NCI-H187 treated with DMSO at 0.1 percent for 48 hours (cell line): ENCODE data around the gene NAT10.
"Not testable (repeated sequence)": the region's sequence is repeated elsewhere in the genome, so short reads cannot be mapped to it uniquely, and the experiment has no call there.

Experiments used
- DNase-seq: peaks from one replicate; lab custom pipeline; 2025; lab: John Stamatoyannopoulos, UW

The NAT10 gene

DNA sequence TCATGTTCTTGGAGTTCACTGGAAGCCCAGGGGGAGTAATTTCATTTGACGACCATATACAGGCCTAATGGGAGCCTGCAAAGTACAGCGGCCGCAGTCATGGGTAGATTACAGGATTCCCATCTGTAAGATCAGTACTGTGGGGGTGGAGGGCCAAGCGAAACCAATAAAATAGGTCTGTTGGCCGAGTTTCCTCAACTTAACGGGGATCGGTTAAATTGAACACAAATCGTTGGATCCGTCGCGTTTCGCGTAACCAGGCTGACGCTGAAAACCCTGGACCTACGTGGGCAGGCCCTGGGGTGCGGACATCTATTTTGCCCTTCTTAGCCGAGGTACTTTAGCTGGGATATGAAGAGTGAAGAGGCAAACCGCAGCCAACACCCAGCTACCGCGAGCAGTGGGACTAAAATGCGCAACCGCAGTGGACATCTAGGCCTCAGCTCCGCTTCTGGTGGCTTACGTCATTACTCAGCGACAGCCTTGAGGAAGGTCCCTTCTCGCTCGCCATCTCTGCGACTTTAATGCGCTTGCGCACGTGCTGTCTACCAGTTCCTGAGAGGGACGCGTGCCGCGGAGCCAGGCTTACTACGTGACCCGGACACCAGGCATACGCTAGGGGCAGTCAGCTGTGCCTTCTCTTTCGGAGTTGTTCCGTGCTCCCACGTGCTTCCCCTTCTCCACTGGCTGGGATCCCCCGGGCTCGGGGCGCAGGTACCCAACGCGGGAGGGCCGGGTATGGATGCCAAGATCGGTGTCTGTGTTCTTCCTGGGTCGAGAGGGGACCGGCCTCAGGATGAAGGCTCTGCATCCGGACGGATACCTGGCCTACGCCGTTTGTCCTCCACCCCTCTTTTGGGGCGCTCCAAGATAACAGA lies at the start of gene NAT10:
Gene NAT10, plus strand, starts transcription at position 551 of the 878 bp plus-strand sequence. CDS start 2,597 bp downstream, outside the sequence.
- peak; percentile 95 for DNase-seq

DNA sequence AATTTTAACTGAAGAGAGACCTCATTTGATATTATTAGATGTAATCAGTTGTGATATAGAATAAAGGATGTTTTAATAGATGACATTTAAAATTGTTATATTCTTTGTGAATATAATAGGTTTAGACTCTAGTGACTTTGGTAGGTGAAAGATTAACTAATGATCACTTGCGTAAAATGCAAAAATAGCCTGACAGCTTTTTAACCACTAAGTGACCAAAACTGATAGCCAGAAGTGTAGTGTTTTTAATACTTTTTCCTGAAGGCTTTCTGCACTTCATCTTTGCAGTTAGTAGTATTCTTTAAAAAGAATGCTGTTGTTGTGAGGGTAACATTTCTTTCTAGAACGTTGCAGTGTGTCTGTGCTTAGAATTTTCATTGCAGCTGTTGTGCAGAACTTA lies 48.8 kb upstream of the NAT10 start:
- DNase-seq, result no peak

DNA sequence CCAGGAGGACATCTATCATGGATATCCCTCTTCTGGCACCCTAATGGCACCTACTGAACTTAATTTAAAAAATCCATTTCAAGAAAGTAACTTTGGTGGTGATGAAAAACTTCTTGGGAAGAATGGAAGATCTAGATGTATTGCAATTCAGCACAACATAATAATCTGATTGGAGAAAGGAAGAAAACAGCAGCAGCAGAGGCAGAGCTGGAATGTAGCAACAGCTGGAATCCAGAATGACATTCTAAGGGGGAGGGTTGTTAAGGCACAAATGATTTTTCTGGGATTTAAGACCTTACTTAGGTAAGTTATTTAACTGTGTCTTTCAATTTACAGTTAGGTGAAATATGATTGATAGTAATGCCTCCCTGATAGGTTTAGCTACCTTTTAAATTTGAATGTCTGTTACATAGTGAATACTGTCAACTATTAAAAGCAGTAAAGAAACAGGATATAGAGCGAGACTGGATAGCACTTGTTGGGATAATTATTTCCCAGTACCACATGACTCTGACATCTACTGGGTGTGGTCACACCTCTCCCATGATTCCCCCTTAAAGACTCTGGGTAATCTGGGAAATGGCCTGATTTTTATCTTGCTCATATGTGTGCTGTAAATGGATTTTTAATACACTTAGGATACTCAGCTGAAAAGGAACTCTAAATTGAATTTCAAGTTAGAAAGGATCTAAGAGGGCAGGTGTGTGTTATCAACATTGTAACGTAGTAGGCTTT lies 42.2 kb upstream of the NAT10 start:
- no peak for DNase-seq

DNA sequence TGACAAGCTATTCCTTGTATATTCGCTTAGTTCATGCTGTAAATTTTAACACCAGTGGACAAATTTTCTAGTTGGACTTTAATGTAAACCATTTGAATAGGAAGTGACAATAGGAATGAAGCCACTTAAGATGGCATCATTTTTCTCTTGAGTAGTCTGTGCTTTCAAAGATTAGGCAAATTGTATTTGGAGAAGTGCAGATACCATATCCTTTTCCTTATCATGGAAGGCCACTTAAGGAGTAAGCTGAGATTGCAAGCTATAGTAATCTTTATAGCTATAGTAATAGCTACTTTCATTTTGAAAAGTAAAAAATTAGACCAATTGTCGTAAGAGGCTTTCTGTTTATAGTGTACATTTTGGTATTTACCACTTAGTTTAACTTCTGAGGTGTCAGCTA lies 41.1 kb upstream of the NAT10 start:
- DNase-seq, result no peak

DNA sequence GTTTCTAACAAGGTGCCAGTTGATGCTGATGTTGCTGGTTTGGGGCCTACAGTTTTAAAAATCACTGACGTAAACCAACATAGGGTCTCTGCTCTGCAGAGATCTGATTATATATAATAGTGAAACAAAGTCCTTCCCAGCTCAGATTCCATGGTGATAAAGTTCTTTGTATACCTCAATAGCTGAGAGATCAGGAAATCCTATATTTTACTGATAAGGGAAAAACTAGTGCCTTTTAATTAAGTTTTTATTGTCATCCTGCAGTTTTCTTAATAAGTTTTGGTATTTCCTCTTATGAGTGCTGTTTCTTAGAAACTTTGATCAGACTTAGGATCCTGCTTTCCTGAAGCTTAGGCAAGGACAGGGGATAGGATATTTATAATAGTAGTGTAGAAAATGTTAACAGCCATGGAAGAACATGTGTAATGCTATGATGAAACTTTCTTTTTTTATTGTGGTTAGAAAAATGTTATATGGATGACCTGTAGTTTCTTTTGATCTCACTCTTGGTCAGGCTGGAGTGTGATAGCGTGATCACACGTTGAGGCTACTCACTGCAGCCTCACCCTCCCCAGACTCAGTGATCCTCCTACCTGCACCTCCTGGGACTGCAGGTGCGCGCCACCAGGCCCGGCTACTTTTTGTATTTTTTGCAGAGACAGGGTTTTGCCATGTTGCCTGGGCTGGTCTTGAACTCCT lies 39.8 kb upstream of the NAT10 start:
- DNase-seq, result no peak

DNA sequence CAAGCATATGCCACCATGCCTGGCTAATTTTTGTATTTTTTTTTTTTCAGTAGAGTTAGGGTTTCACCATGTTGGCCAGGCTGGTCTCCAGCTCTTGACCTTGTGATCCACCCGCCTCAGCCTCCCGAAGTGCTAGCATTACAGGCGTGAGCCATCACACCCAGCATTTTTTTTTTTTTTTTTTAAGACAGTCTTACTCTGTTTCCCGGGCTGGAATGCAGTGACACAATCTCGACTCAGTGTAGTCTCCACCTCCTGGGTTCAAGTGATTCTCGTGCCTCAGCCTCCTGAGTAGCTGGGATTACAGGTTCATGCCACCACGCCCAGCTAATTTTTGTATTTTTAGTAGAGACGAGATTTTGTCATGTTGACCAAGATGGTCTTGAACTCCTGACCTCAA lies 38.7 kb upstream of the NAT10 start:
- DNase-seq, result not testable (repeated sequence)

DNA sequence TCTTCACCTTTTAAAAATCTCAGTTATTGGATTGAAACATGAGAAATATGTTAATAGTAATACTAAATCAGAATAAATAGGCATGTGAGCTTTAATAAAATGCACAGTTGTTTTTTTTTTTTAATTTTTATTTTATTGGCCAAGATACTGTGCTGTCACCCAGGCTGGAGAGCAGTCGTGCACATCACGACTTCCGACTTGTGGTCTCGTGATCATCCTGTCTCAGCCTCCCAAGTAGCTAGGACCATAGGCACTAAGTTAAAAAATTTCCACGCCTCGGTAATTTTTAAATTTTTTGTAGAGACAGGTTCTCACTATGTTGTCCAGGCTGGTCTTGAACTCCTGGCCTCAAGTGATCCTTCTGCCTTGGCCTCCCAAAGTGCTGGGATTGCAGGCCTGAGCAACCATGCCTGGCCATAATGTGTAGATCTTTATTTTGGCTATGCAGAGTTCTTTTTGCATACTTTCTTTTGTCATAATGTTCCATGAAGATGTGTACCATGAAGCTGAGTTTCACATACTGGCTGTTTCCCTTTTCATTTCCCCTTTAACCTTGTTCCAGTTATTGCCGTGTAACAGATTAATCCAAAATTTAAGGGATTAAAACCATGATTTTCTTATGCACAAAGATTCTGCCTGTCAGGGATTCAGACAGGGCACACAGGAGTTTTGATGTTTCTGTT lies 37.9 kb upstream of the NAT10 start:
- no peak for DNase-seq

DNA sequence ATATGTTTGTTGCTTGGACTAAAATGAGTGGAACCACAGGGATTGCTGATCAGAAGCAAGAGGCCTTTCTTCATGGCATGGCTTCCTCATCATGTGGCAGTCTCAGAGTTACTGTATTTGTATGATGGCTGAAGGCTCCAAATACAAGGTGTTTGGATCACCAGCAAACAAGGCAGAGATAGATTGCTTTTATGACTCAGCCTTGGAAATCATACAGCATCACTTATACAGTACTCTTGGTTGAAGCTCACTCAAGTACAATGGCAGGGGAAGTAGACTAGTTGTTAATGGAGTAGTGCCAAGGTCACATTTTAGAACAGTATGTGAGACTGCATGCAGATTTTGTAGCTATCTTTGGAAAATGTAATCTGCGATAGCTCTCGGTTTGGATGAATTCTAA lies 37.3 kb upstream of the NAT10 start:
- no peak for DNase-seq

DNA sequence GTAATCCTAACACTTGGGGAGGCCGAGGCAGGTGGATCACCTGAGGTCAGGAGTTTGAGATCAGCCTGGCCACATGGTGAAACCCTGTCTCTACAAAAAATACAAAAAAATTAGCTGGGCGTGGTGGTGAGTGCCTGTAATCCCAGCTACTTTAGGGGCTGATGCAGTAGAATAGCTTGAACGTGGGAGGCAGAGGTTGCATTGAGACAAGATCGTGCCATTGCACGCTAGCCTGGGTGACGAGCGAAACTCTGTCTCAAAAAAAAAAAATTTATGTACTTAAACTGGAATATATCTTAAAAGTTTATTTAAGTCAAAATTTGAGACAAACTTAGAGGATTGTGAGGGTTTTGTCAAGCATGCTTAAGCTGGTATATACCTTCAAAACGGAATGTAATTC lies 34.1 kb upstream of the NAT10 start:
- not testable (repeated sequence) for DNase-seq

DNA sequence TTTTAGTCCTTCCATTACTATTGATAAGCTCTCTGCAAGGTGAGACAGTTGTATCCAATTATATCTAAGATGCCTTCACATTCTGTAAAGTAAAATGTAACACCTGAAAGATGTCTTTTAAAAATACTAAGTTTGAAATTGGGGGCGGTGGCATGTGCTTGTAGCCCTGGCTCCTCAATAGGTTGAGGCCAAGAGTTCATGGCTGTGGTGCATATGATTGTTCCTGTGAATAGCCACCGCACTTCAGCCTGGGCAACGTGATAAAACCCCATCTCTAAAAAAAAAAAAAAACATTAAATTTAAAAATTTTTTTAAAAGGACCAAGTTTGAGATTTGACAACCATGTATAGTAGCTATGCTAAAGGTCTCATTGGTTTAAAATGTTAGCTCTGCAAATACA lies 33.4 kb upstream of the NAT10 start:
- no peak for DNase-seq

DNA sequence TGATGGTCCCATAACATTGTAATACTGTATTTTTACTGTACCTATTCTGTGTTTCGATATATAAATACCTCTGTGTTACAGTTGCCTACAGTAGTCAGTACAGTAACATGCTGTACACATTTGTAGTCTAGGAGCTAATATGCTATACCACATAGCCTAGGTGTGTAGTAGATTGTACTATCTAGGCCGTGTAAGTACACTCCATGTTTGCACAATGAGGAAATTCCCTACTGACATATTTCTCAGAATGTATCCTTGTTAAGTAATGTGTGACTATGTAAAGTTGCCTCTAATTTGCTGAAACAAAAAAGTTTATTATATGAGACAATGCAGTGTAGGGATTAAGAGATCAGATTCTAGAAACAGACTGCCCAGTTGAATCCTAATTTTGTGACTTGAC lies 32.6 kb upstream of the NAT10 start:
- no peak for DNase-seq

DNA sequence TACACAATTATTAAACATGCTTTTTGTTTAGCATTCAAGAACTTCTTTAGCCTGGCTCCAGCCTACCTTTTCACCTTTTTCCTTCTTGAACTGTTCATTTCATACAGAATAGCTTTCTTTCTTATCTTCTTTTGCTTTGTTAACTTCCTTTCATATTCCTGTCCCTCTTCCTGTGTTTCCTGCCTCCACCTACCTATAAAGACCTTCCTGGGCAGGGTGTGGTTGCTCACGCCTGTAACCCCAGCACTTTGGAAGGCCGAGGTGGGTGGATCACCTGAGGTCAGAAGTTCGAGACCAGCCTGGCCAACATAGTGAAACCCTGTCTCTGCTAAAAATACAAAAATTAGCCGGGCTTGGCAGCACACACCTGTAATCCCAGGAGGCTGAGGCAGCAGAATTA lies 31.0 kb upstream of the NAT10 start:
- DNase-seq, result no peak

DNA sequence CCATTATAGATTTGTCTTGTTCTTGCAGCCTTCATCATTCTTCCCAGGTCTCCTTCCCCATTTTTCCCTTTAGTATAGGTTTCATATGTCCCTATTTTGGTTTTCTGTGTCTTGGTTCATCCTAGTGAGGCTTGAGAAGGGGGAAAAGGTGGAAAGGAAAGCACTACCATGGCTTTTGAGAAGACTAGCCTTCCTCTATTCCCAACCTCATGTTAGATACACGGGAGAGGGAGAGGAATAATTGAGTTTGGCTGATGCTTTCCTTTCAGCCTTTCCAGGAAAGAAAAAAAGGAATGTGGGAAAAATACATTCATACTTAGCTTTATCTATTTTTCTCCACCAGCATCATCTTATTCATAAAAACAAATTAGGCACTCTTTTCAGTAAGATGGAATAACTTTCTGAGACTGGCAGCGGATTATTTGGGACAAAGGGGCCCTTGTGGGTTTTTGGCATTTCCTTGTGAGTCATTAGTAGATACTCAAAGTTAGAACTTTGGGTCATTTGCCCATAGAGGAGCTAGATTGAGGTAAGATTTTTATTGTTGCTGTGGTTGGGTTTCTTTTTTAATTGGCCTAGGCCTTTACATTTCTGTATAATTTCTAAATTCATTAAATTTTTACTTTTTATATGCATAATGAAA lies 30.1 kb upstream of the NAT10 start:
- DNase-seq, result no peak

DNA sequence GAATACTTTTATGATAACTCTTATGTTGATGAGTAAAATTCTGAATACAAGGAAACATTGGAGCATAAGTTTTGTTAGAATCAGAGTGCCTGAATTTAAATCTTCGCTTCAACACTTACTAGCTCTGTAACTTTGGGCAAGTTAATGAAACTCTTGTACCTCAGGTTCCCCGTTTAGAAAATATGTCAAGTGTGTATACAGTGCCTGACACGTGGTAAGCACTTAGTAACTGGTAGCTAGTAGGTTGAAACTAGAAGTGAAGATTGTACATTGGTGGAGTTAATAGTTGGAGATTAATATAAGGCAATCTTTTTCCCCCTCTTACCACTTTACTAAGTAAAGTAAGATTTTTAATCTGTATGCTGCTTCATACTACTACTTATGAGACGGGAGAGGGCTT lies 24.8 kb upstream of the NAT10 start:
- DNase-seq, result no peak

DNA sequence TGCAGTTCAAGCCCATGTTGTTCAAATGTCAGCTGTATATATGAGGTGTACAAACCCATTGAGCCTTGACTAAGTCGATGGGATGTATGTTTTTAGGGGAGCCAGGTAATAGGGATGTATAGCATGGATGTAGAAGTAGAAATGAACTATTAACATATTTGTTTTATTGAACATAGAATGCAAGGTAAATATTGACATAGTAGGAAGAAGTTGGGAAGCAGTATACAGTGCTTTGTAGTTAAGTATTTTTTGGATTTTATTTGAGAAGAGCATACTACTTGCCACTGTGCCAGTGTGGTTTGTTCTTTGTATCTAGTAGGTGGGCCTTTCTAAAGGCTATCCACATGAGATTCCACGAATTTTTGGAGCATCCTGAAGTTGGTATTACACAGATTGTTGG lies 20.8 kb upstream of the NAT10 start:
- DNase-seq, result no peak

DNA sequence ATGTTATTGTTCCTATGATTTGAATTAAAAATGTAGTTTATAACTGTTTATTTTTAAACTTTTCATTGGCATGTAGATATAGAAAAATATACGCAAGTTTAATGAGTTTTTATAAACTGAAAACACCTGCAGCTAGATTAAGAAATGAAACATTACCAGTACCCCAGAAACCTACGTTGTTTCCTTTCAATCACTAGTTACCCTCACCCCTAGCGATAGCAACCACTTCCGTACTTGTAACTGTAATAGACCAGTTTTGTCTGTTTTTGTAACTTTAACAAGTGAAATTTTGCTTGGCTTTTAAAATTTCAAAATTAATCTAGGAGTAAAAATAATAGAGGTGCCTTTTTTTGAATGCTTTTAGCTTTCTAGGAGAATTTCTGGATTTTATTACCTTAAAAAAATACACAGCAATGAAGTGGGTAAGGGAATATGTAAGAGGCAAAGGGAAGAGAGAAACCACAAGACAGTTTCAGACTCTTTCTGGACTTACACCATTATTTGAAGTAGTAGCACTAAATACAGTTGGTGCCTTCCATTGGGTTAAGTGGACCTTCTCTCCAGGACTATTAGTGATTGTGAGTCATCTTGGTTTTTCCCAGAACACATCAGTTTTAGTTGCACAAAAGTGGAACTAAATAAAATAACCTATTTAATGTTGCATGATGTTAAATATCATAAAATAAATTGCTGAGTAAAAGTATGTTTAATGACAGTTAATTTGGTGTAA lies 18.7 kb upstream of the NAT10 start:
- DNase-seq, result no peak

DNA sequence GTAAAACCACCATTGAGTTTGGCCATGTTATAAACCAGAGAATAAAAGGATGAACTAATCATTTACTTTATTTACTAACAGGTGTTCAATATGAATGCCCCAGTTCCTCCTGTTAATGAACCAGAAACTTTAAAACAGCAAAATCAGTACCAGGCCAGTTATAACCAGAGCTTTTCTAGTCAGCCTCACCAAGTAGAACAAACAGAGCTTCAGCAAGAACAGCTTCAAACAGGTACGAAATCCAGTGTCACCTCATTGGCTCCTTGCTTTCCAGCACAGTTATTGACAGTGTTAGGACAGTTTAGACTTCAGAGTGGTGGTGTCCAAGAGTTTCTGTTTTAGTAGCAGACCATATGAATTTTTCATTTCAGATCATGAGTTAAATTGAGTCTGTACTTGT lies 13.6 kb upstream of the NAT10 start:
- no peak for DNase-seq

DNA sequence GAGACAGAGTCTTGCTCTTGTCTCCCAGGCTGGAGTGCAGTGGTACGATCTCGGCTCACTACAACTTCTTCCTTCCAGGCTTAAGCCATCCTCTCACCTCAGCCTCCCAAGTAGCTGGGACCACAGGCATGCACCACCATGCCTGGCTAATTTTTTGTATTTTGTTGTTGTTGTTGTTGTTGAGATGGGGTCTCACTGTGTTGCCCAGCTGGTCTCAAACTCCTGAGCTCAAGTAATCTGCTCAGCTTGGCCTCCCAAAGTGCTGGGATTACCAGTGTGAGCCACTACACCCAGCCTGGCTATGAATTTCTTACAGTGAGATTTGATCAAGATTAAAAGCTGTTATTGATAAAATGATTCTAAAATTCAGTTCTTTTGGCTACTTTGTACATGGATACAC lies 10.5 kb upstream of the NAT10 start:
- not testable (repeated sequence) for DNase-seq

DNA sequence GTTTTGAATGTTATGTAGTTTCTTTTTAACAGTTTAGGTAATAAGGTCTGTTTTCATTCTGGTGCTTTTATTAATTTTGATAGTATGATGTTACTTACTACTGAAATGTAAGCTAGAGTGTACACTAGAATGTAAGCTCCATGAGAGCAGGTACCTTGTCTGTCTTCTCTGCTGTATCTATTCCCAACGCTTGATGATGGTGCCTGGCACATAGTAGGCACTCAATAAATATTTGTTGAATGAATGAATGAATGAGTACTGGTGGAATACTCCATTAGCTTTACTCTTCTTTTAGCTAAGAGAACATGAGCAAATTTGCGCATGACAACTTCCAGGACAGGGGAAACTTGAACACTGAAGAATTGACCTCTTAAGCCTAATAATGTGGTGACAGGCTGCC lies 6.6 kb upstream of the NAT10 start:
- DNase-seq, result no peak

DNA sequence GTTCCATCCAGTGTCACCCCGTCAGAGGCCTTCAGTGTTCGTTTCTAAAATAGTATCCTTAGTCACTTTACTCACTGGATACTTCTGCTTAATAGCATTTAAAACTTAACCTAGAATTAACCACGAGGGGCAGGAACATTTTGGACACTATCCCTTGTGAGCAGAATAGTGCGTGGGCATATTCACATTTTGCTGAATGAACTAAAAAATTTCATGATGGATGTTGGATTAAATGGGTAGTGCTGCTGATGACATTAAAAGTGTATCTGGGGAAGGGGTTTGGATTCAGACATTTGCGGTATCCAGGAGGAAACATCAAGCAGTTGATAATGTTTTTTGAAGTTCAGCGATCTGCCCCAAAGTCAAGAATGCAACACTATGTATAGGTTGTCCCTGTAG lies 750 bp upstream of the NAT10 start:
- no peak for DNase-seq

DNA sequence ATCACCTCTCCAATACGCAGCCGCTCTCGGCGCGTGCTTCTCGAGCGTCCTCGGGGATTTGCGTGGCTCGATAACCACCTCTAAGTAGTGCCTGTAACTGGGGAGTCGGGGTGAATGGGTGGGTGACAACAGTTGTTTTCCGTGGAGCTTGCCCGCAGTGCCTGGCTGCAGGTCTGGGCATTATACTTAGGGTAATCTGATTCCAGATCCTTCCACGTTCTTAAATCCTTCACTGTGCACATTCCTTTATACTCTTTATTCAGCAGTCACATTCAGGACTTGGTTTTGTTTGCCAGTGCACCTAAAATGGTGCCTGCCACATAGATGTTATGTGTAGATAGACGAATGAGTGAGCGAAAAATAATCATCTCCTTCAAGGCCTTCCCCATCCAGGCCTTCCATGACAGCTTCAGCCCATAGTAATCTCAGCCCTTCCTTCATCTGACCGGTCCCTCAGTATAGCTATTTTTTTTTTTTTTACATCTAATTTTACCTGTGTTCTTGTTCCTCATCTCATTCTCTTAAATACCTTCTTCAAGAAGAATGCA lies 602 bp downstream of the NAT10 start:
- DNase-seq, result no peak
